Tibial artery (tissue), 4 donors: ENCODE results near the gene ARID2.

ENCODE experiments used
- DNase-seq, 2 donors: peaks; one replicate each; pipeline ENCODE4 v3.0.0-alpha.2; 2019
- H3K27ac ChIP-seq, 2 donors: fragments of 200-600 bp; sonication (generic) in 1 of 2; 1 replicate in 1 of 2; 2 replicates in 1 of 2; pipeline ENCODE4 v1.5.1; 2018 to 2019; ENCODE audit warnings: mild to moderate bottlenecking in 1 of 2
- H3K27me3 ChIP-seq, 2 donors: fragments of 200-600 bp; sonication (generic) in 1 of 2; one replicate each; pipeline versions ENCODE4 v1.5.1 to v1.6.0; 2016 to 2019
- H3K36me3 ChIP-seq, 3 donors: fragments of 200-600 bp; sonication (generic) in 2 of 3; one replicate each; pipeline ENCODE4 v1.5.1; 2016 to 2019; ENCODE audit warnings: mild to moderate bottlenecking in 2 of 3
- H3K4me1 ChIP-seq, 4 donors: fragments of 200-600 bp; sonication (generic) in 2 of 4; 1 replicate in 3 of 4; 2 replicates in 1 of 4; pipeline ENCODE4 v1.5.1; 2016 to 2019
- H3K4me3 ChIP-seq, 2 donors: fragments of 200-600 bp; sonication (generic) in 1 of 2; 1 replicate in 1 of 2; 2 replicates in 1 of 2; pipeline ENCODE4 v1.5.1; 2018 to 2019; ENCODE audit warnings: mild to moderate bottlenecking in 2 of 2
- H3K9me3 ChIP-seq, 3 donors: fragments of 200-600 bp; sonication (generic) in 1 of 3; one replicate each; pipeline ENCODE4 v1.5.1; 2016 to 2019
- CTCF ChIP-seq, 2 experiments: fragments of 200-600 bp in 1 of 2; fragments of 450-650 bp in 1 of 2; IDR thresholded peaks; one replicate each; pipeline ENCODE4 v1.5.1; 2017 to 2019; ENCODE audit warnings: antibody characterized with exemption in 2 of 2, mild to moderate bottlenecking in 1 of 2, moderate library complexity in 1 of 2
- intact Hi-C: fragments of 100-400 bp; cut with DNase I; formaldehyde crosslinking; loops from one replicate; pipeline ENCODE4 v1.15.0; 2023; ENCODE audit warnings: low total_unique reads

The ARID2 gene

DNA sequence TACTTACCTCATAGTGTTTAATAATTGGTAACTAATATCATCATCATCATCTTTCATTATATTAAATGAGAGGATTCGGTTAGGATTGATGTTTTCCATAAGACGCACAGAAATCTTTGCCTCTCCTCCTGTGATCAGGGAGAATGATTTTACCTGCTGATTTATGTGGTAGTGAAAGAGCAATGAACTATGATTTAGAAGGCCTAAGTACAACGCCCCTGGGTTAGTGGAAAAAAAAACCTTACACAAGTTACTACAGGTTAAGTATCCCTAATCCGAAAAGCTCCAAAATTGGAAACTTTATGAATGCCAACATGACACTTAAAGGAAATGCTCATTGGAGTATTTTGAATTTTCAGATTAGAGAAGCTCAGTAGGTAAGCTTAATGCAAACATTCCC lies 55.8 kb downstream of the ARID2 start:
- no peak for DNase-seq
- Histone ChIP-seq H3K4me1 (peaks cover 0 to 17% (median 5%) of the 10 kb centered on the region in 4 donors), H3K4me3 (no peak overlapping the region), H3K36me3 (no peaks in the 10 kb centered on the region), H3K9me3 (no peaks in the 10 kb centered on the region), H3K27ac (no peak overlapping the region), H3K27me3 (no peaks in the 10 kb centered on the region)
- TF ChIP-seq CTCF (IDR thresholded peaks at IDR 0.05), result no peak
- intact Hi-C loops, result no loop called here

DNA sequence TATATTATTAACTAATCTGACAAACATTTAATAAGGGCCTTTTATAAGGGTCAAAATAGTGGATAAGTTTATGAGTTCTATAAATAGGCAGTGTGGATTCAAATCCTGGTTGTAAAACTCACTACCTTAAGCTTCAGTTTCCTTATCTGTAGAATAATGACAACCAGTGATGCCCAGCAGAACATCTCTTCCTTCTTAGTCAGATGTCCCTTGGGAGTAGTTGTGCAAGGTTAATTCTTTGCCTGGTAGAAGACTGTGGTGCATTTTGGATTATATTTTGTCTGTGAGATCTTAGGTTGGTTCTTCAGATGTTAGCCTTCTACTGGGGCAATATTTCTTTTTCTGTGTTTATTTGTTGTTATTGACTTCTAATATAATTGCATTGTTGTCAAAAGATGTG lies 59.5 kb downstream of the ARID2 start:
- no peaks in the 10 kb centered on the region for H3K9me3 ChIP-seq
- H3K27ac ChIP-seq, result no peak overlapping the region
- H3K27me3 ChIP-seq, result no peaks in the 10 kb centered on the region
- intact Hi-C loops, result no loop called here
- H3K36me3 ChIP-seq, result no peaks in the 10 kb centered on the region
- TF ChIP-seq CTCF (IDR thresholded peaks at IDR 0.05), result no peak
- peaks cover 0 to 35% (median 5%) of the 10 kb centered on the region in 4 donors for H3K4me1 ChIP-seq
- no peak for DNase-seq
- H3K4me3 ChIP-seq, result no peak overlapping the region

GRCh38 chr12:45794422-45794821 lies 64.9 kb downstream of the ARID2 start:
- Histone ChIP-seq H3K4me1 (peaks cover 0 to 30% (median 3%) of the 10 kb centered on the region in 4 donors), H3K9me3 (no peaks in the 10 kb centered on the region), H3K4me3 (no peak overlapping the region), H3K27me3 (no peaks in the 10 kb centered on the region), H3K27ac (no peak overlapping the region), H3K36me3 (no peaks in the 10 kb centered on the region)
- intact Hi-C loops, result no loop called here
- no peak for TF ChIP-seq CTCF (IDR thresholded peaks at IDR 0.05)
- no peak for DNase-seq

DNA sequence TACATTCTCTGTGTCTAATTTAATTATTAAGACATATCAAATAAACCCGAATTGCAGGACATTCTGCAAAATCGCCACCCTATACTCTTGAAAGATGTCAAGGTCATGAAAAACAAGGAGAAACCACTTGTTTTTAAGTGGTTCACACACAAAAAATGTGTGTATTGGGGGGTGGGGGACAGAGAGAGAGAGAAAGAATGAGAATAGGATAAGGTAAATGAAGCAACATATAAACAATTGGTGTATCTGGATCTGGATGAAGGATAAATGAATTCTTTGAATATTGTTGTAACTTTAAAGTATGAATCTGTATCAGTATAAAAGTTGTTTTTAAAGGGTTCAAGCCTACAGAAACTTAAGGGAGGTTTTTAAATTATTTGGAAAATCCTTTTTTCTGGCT lies 72.1 kb downstream of the ARID2 start:
- Histone ChIP-seq H3K9me3 (no peaks in the 10 kb centered on the region), H3K27me3 (no peaks in the 10 kb centered on the region), H3K4me3 (no peak overlapping the region), H3K27ac (no peak overlapping the region), H3K36me3 (no peaks in the 10 kb centered on the region), H3K4me1 (no peaks in the 10 kb centered on the region)
- no peak for TF ChIP-seq CTCF (IDR thresholded peaks at IDR 0.05)
- DNase-seq, result no peak
- intact Hi-C loops, result no loop called here

- Histone ChIP-seq H3K4me1 (peaks cover 0 to 6% (median 2%) of the 10 kb centered on the region in 4 donors), H3K27me3 (no peaks in the 10 kb centered on the region), H3K4me3 (no peak overlapping the region), H3K27ac (no peak overlapping the region), H3K36me3 (no peaks in the 10 kb centered on the region), H3K9me3 (no peaks in the 10 kb centered on the region)
- no peak for DNase-seq
- intact Hi-C loops, result no loop called here
- TF ChIP-seq CTCF (IDR thresholded peaks at IDR 0.05), result no peak
Measured at GRCh38 chr12:45803111-45803510, 73.6 kb downstream of the ARID2 start.

GRCh38 chr12:45816652-45817051 lies 87.1 kb downstream of the ARID2 start:
- Histone ChIP-seq H3K27ac (no peak overlapping the region), H3K27me3 (no peaks in the 10 kb centered on the region), H3K4me1 (peaks cover 0 to 13% (median 0%) of the 10 kb centered on the region in 4 donors), H3K36me3 (peaks cover 5 to 9% (median 7%) of the 10 kb centered on the region in 3 donors), H3K9me3 (no peaks in the 10 kb centered on the region), H3K4me3 (no peak overlapping the region)
- intact Hi-C loops, result no loop called here
- no peak for TF ChIP-seq CTCF (IDR thresholded peaks at IDR 0.05)
- no peak for DNase-seq
